NCI-H774 (cell line): Measurements from ENCODE around the gene OPCML.

ENCODE experiments used
- DNase-seq: peaks from one replicate; lab custom pipeline; 2025; lab: John Stamatoyannopoulos, UW

OPCML gene

DNA sequence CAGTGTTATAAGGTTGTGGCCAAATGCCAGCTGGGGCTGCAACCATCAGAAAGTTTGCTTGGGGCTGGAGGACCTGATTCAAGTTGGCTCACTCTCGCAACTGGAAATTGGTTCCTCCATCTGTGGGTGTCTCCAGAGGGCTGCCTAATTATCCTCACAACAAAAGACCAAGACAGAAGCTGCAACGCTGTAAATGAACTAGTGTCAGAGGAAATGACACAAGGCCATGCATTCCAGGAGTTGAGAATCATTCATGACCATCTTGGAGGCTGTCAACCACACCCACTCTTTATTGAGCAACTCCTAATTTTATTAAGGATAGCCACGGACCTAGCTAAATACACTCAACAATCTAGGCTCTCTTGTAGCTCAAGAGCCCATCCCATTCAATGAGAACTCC is 1060.8 kb downstream of the OPCML start:
- no peak for DNase-seq

DNA sequence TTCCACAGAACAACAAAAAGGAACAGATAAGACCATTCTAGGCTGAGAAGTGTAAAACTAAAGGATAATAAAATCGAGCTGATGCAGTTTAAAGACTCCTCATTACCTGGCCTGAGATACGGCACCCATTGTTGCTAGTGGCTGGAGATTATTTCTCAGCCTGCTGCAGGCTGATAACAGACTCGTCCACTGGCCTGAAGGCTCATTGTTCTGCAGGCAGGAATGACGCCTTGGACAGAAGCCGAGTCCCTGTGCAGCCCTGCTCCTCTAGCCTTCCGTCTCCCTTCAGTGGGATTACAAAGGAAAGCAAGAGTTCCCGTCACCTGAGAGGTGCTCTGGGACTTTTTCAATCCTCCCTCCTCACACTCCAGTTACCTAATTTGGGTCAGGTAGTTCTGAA is 1065.3 kb downstream of the OPCML start:
- no peak for DNase-seq

DNA sequence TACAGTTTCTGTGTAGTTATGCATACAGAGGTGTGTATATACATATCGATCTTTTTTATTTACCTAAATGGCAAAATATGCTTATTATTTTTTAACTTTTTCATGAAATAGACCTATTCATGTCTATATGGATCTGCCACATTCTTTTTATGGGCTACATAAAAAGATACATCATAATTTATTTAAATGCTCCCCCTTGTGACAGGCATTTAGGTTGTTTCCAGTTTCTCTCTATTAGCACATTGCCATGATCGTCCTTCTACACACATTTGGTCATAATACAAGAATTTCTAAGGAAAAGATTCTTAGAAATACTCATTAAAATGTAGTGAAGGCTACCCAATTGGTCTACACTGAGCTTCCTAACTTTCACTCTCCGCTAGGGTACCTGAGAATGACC is 1067.4 kb downstream of the OPCML start:
- DNase-seq, result no peak

GRCh38 chr11:132464003-132464342 is 1068.3 kb downstream of the OPCML start:
- DNase-seq, result no peak

DNA sequence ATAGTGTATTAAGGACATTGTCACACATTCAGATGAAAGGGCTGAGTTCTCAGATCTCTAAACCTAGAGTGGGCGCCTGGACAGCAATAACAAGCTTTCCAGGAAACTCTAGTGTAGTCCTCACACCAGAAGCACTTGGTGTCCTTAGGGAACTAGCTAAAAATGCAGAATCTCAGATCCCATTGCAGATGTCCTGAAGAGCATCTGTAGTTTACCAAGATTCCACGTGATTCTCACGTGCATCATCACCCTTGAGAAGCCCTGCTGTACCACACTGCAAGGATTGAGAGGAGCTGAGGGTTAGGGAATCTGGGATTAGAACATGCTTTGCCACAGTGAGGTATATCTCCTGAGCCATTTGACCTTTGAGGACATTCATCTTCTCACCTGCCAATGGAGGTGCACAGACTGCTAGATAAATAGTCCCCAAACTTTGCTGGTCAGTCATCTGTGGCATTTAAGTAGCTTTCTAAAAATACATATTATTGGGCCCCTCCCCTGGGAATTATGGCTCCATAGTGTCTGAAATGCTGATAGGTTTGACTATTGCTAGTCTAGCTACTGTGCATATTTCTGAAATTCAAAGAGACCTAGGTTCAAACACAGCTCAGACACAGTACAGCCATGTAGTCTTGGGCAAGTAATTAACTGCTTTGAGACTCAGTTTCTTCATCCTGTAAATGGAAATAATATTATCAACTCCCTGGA is 1068.9 kb downstream of the OPCML start:
- DNase-seq, result no peak

DNA sequence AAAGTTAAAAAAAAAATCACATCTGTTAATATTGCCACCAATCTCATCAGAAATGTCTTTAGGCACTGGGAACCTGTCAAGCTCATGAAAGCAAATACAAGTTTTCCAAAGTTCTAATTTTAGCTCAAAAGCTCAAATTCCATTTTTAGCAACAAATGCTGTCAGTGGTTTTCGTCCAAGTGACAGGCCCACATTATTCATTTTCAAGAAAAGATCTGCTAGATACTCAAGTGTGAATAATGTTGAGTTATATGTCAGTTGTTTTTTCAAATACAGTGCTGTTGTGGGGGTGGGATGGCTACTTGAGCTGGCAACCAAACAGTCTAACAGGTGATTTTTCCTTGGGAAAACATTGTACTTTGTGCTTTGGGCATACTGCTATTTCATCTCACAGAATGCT is 1072.6 kb downstream of the OPCML start:
- no peak for DNase-seq

- DNase-seq, result no peak
These were observed 1074.9 kb downstream of the OPCML start for GRCh38 chr11:132457445-132457844.

- DNase-seq, result no peak
These were observed 1075.5 kb downstream of the OPCML start for GRCh38 chr11:132456751-132457328.

GRCh38 chr11:132455044-132455443 is 1077.3 kb downstream of the OPCML start:
- DNase-seq, result no peak

GRCh38 chr11:132453406-132453805 is 1078.9 kb downstream of the OPCML start:
- DNase-seq, result no peak

DNA sequence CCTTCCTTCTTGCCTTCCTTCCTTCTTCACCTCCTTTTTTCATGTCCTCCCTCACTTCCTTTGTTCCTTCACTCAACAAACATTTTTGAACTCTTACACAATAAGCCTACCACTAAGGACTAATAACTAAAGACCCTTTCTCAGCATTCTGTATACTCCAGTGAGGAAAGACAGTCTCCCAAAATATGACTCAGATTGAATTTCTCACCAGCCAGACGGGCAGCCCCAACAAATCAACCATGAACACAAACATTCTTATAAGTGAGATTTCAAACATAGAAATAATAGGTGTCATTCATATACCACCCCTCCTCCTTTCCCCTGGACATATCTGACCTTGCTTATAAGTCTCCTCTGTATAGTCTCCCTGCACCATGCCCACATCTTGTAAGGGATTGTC is 1079.7 kb downstream of the OPCML start:
- no peak for DNase-seq

DNA sequence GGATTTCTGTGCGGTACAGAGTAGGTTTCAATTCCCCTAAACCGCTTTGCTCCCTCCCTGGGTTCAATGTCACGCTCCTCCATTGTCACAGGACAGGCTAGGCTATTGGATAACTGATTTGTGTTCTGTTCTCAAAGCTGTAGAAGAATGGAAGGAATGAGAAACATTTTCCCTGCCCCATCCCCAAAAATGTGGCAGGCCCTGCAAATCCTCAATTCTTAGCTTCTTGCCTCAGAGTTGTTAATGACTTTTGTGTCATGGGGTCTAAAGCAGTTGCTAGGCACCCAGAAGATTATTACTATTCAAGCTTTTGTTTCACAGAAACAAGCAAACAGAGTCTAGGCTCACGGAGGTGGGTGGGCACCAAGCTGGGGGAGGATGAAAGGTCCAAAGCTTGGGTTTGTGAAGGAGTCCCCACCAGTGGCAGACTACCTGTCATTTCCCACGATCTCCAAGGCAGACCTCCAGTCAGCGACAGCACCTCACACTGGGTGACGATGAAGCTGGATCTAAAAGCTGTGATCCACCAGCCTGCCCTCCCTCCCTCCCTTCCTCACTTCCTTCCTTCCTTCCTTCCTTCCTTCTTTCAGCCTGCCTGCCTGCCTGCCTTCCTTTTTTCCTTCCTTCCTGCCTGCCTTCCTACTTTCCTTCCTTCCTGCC is 1080.2 kb downstream of the OPCML start:
- no peak for DNase-seq

DNA sequence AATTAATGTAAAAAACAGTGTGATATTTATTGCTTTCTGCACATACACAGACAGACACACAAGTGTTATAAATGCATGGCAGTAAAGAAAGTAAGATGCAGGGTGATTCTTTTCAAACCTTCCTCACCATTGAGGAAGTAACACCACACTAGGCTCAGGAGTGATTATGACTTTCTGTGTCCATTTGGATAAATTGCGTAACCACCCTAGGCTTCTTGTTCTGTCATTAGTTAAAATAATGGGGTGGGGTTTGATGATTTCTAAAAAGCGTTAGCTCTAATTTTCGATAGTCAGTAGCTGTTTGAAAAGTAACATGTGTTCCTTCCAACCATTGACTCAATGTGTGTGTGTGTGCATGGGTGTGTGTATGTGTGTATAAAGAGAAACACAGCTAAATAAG is 1081.7 kb downstream of the OPCML start:
- DNase-seq, result no peak

DNA sequence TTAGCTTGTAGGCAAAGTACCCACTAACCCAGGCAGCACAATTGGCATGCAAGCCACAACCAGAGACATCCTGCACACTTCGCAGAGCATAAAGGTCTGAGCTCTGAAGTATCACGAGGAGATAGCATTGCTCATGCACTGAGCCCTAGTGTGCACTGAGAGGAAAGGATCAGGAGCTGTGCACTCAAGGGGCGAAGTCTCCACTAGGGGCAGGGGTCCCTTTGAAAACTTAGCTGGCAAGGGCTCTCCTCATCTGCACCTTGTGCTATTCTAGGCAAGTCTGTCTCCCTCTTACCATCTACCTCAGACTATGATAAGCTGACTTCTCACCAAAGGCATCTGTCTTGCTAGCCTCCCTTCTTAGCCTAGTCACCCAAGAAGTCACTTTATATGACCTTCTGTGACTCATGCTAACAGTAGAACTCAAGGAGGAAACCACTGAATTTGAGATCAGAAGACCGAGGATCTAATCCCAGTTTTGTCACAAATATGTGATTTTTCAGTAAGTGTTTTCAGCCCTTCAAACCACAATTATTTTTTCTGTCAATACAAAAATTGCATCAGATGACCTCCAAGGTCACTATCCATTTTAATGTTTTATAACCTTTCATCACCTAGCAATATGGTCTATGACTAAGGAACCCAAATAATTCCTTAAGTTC is 1083.8 kb downstream of the OPCML start:
- no peak for DNase-seq

DNA sequence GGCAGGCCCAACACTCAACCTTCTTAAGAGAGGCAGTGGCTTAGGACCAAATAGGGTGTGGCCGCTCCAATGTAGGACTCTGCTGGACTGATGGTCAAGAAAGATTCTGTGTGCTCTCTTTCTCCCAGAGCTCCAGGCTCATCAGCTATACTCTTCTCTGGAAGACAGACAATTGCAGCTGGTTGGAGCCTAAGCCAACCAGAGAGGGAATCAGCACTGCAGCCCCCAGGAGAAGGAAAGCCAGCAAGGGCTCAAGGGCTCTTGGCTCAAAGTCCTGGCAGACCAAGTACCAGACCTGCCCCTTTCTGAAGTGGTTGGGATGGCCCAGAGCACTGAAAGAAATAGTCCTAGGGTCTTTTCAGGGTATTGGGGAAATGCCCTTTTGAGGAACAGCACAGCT is 1084.5 kb downstream of the OPCML start:
- DNase-seq, result no peak

GRCh38 chr11:132445859-132446291 is 1086.4 kb downstream of the OPCML start:
- DNase-seq, result no peak

DNA sequence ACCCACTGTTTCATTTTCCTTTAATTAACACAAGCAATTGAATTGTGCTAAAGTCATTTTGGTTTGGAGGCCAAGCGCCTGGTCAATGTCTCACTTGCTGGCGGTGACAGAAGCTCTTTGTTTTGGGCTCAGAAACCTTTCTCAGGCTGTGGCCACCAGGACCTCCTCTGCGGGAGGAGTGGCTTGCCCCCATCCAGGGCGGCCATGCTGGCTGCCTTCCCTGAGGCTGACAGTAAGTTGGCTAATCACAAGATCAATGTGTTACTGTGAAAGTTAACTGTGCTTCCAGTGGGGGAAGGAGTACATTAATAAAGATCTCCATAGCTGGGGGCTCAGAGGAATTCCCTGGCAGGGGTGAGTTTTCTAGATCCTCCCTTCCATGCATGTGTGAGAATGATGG is 1087.4 kb downstream of the OPCML start:
- DNase-seq, result no peak

GRCh38 chr11:132439711-132440255 is 1092.5 kb downstream of the OPCML start:
- DNase-seq, result no peak

DNA sequence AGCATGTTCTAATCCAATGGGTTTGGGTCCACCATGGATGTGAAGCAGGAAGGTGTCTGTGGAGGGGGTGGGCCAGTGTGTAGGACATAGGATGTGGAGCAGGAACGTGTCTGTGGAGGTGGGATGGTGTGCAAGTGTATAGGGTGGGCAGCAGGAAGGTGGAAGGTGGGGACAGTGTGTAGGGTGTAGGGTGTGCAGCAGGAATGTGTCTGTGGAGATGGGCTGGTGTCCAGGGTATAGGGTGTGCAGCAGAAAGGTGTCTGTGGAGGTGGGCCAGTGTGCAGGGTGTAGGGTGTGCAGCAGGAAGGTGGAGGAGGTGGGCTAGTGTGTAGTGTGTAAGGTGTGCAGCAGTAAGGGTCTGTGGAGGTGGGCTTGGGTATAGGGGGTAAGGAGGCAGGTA is 1093.9 kb downstream of the OPCML start:
- DNase-seq, result no peak

GRCh38 chr11:132430429-132431062 is 1101.8 kb downstream of the OPCML start:
- DNase-seq, result no peak

- DNase-seq, result no peak
These were observed 1102.6 kb downstream of the OPCML start for GRCh38 chr11:132429685-132430084.

- DNase-seq, result no peak
These were observed 1104.7 kb downstream of the OPCML start for GRCh38 chr11:132427611-132428010.
